CD4-positive, CD25-positive, alpha-beta regulatory T cell (primary cell): ENCODE results near the gene BTD. TPM values are rescaled to one million over a fixed set of nuclear protein-coding genes. Genes with fewer than 3 reads are reported as not detected.

Experiments used
- ATAC-seq, 2 donors: fragments of 150-1000 bp; cut with Tn5 transposase; one replicate each; pipeline ENCODE4 v1.10.0; 2021; ENCODE audit warnings: low read depth in 2 of 2, moderate number of reproducible peaks in 2 of 2, moderate library complexity in 1 of 2
- DNase-seq, 3 donors: peaks; one replicate each; pipeline versions ENCODE4 v3.0.0 to v3.0.0-alpha.2; 2012 to 2022; ENCODE audit warnings: mixed read lengths in 1 of 3
- H3K27ac ChIP-seq: one replicate; pipeline ENCODE4 v1.7.0; 2013; ENCODE audit warnings: mild to moderate bottlenecking, low read length; ENCODE audit not compliant: insufficient read depth, poor library complexity, severe bottlenecking
- H3K27me3 ChIP-seq: one replicate; pipeline ENCODE4 v1.7.0; 2013; ENCODE audit warnings: low read length; ENCODE audit not compliant: control insufficient read depth, insufficient read depth
- H3K36me3 ChIP-seq: one replicate; pipeline ENCODE4 v1.7.0; 2013; ENCODE audit warnings: mild to moderate bottlenecking, low read length, moderate library complexity; ENCODE audit not compliant: control insufficient read depth, insufficient read depth
- H3K4me1 ChIP-seq: 2 replicates; pipeline ENCODE4 v1.7.0; 2013; ENCODE audit warnings: mild to moderate bottlenecking, low read length; ENCODE audit not compliant: insufficient read depth, control insufficient read depth, poor library complexity, severe bottlenecking
- H3K4me3 ChIP-seq: one replicate; pipeline ENCODE4 v1.7.0; 2013; ENCODE audit warnings: low read depth, mild to moderate bottlenecking, low read length, moderate library complexity
- H3K9me3 ChIP-seq, 2 experiments: 1 replicate in 1 of 2; 2 replicates in 1 of 2; pipeline ENCODE4 v1.7.0; 2013; ENCODE audit warnings: low read length in 2 of 2, mild to moderate bottlenecking in 1 of 2, moderate library complexity in 1 of 2; ENCODE audit not compliant: control insufficient read depth in 2 of 2
- H3K27ac Mint-ChIP-seq, 3 donors: one replicate each; pipeline ENCODE4 v1.8.0; 2020 to 2022; ENCODE audit warnings: mild to moderate bottlenecking in 3 of 3, mixed read lengths in 3 of 3, moderate library complexity in 2 of 3
- H3K27me3 Mint-ChIP-seq: one replicate; pipeline ENCODE4 v1.8.0; 2022; ENCODE audit warnings: mild to moderate bottlenecking, mixed read lengths
- H3K36me3 Mint-ChIP-seq: one replicate; pipeline ENCODE4 v1.8.0; 2020; ENCODE audit warnings: mixed read lengths
- H3K4me1 Mint-ChIP-seq, 4 donors: one replicate each; pipeline ENCODE4 v1.8.0; 2020 to 2022; ENCODE audit warnings: mixed read lengths in 4 of 4, mild to moderate bottlenecking in 1 of 4
- H3K4me3 Mint-ChIP-seq, 4 donors: one replicate each; pipeline ENCODE4 v1.8.0; 2020 to 2022; ENCODE audit warnings: mild to moderate bottlenecking in 4 of 4, mixed read lengths in 4 of 4, moderate library complexity in 3 of 4
- H3K9me3 Mint-ChIP-seq, 7 donors: one replicate each; pipeline ENCODE4 v1.8.0; 2020 to 2022; ENCODE audit warnings: mixed read lengths in 7 of 7, mild to moderate bottlenecking in 3 of 7, moderate library complexity in 2 of 7
- polyA plus RNA-seq, 4 donors: library from polyadenylated mRNA; unstranded; fragments of 300-500 nt; fragmentation: Illumina TruSeq; gene quantifications; one replicate each; pipeline ENCODE4 v1.2.3, GENCODE V29; 2021
- total RNA-seq: library from RNA; stranded (reverse); gene quantifications from one replicate; pipeline ENCODE4 v1.2.3, GENCODE V29; 2022

Gene BTD
- total and polyA plus RNA-seq, 5 donors from 2014 or later, result 22.7 to 35.8 (median 33.4) TPM

DNA sequence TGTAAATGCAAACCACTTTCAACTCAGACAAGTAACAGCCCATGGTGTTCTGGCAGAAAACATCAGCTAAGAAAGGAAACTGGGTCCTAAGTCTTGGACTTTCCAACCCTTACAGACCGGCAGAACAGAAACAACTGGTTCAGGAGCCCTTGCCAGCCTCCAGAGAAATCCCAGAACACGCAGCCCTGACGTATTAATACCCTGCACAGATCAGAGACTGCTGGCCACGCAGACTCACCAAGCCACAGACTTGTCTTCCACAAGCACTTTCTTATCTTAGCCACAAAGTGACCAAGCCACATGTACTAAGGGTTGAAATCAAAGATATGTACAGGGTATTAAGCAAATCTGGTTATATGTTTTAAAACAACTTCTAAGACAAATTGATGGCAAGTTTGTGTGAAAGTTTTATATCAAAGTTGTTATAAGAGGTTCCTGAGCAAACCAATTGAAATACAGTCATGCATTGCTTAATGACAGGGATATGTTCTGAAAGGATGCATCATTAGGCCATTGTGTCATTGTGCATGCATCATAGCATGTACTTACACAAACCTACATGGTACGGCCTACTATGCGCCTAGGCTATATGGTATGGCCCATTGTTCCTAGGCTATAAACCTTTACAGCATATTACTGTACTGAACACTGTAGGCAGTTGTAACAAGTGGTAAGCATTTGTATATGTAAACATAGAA, 36.8 kb downstream of the BTD start:
- Mint-ChIP-seq H3K4me3 (no peak overlapping the region), H3K27me3 (no peaks in the 10 kb centered on the region), H3K27ac (peak overlapping the region in 1 of 3 donors; percentile 6), H3K4me1 (peaks cover 6 to 22% (median 15%) of the 10 kb centered on the region in 4 donors), H3K36me3 (peaks cover 15% of the 10 kb centered on the region), H3K9me3 (no peaks in the 10 kb centered on the region)
- Histone ChIP-seq H3K4me1 (peaks cover 15% of the 10 kb centered on the region), H3K4me3 (no peak overlapping the region), H3K27me3 (no peaks in the 10 kb centered on the region), H3K27ac (no peak overlapping the region), H3K36me3 (peaks cover 3% of the 10 kb centered on the region), H3K9me3 (no peaks in the 10 kb centered on the region)
- ATAC-seq, result no peak
- DNase-seq, result no peak

DNA sequence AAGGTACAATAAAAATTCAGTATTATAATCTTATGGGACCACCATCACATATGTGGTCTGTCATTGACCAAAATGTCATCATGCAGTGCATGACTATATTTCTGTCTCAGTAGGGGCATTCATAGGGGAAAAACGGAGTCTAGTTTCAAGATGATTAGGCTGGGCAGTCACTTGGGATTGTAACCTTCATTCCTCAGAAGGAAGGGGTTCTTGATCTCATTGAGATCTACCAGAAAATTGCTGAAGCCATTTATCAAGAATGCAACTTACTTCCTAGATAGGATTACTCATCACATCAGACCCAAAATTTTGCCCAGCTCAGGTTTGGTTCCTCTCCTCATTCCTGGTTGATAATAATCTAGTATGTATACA, 37.3 kb downstream of the BTD start:
- Mint-ChIP-seq H3K4me1 (peaks cover 6 to 22% (median 15%) of the 10 kb centered on the region in 4 donors), H3K36me3 (peaks cover 15% of the 10 kb centered on the region), H3K9me3 (no peaks in the 10 kb centered on the region), H3K27ac (no peak overlapping the region), H3K27me3 (no peaks in the 10 kb centered on the region), H3K4me3 (no peak overlapping the region)
- no peaks in the 10 kb centered on the region for H3K27me3 ChIP-seq
- no peak overlapping the region for H3K27ac ChIP-seq
- peaks cover 15% of the 10 kb centered on the region for H3K4me1 ChIP-seq
- no peak for DNase-seq
- ATAC-seq, result no peak
- peaks cover 3% of the 10 kb centered on the region for H3K36me3 ChIP-seq
- H3K9me3 ChIP-seq, result no peaks in the 10 kb centered on the region
- H3K4me3 ChIP-seq, result no peak overlapping the region

DNA sequence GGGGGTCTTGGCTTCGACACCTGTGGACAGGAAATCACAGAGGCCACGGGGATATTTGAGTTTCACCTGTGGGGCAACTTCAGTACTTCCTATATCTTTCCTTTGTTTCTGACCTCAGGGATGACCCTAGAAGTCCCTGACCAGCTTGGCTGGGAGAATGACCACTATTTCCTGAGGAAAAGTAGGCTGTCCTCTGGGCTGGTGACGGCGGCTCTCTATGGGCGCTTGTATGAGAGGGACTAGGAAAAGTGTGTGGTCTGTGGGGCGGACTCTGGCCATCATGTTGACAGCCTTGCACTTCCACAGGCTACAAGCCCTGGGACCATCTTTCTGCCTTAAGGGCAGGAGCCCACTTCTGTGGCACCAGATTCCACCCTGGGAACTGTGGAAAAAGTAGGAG, 43.7 kb downstream of the BTD start:
- no peak for ATAC-seq
- DNase-seq, result no peak
- Mint-ChIP-seq H3K4me1 (peaks cover 8 to 43% (median 31%) of the 10 kb centered on the region in 4 donors), H3K27ac (no peak overlapping the region), H3K9me3 (peaks cover 0 to 1% (median 0%) of the 10 kb centered on the region in 7 donors), H3K36me3 (peaks cover 31% of the 10 kb centered on the region), H3K27me3 (no peaks in the 10 kb centered on the region), H3K4me3 (no peak overlapping the region)
- no peak overlapping the region for H3K4me3 ChIP-seq
- peaks cover 32% of the 10 kb centered on the region for H3K4me1 ChIP-seq
- no peak overlapping the region for H3K27ac ChIP-seq
- H3K27me3 ChIP-seq, result no peaks in the 10 kb centered on the region
- no peaks in the 10 kb centered on the region for H3K9me3 ChIP-seq
- H3K36me3 ChIP-seq, result peaks cover 12% of the 10 kb centered on the region

DNA sequence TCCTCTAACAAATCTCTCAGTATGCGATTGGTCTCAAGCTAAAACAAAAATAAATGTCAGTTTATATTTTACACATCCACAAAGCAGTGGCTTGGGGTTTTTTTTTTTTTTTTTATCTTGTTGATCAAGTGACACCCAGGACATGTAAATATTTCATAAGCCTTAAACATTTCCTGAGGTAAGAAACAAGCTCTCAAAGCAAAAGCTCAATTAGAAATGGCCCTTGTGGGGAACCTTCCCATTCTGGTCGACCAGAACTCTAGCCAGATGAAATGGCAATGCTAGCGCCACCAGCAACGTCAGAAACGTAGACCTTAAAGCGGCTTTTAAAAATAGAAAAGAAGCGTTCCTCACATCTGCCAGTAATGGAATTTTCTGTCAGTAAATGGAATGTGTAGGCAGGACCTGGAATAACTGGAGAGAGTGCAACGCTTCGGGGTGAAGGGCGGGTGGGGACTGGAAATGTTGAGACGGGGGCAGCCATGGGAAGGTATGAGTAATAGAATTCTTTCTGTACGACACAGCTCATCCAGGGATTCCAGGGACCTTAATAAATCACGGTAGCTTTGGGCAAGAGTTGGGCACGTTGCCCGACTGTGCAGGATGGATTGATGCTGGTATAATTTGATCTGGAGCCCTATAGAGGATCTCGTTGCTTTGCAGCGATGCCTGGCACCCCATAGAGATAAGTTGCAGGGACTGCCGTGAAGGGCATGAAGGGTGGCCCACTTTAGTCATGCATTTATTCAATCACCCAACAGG, 44.4 kb downstream of the BTD start:
- Histone ChIP-seq H3K4me3 (no peak overlapping the region), H3K27me3 (no peaks in the 10 kb centered on the region), H3K4me1 (peaks cover 32% of the 10 kb centered on the region), H3K27ac (no peak overlapping the region), H3K36me3 (peaks cover 12% of the 10 kb centered on the region), H3K9me3 (no peaks in the 10 kb centered on the region)
- ATAC-seq, result no peak
- DNase-seq, result no peak
- H3K4me3 Mint-ChIP-seq, result peak overlapping the region in 1 of 4 donors; percentile 12
- H3K4me1 Mint-ChIP-seq, result peaks cover 8 to 43% (median 32%) of the 10 kb centered on the region in 4 donors
- H3K36me3 Mint-ChIP-seq, result peaks cover 31% of the 10 kb centered on the region
- no peaks in the 10 kb centered on the region for H3K27me3 Mint-ChIP-seq
- H3K9me3 Mint-ChIP-seq, result peaks cover 0 to 1% (median 0%) of the 10 kb centered on the region in 7 donors
- H3K27ac Mint-ChIP-seq, result no peak overlapping the region

DNA sequence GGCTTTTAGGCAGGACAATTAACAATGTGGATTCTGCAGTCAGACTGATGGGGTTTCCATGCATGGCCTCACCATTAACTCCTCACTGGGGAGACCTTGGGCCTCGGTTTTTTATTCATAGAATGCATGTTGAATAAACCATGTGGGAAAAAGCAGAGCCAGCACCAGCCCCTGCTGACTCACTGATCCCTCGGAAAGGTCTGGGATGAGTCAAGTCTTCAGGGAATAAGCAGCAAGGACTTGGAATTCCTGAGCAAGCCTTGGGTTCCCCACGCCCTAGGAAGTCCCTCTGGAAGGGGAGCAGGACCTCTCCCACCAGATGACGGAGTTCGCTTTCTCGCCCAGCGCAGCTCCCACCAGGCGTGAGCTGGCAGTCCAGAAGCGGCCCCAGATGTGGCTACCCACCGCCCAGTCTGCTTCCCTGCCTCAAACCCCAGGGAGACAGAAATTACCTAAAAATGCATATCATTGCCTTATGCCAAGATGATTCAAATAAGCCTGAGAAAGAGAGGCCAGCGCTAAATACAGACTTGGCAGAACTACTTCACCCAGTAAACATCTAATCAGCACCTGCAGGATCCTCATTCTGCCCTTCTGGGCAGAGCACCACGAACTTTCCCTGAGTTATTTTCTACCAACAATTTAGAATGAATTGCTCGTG, 45.4 kb downstream of the BTD start:
- H3K27ac Mint-ChIP-seq, result peak overlapping the region; percentile 47 to 94 (median 48)
- peak in 1 of 2 donors; percentile 25 for ATAC-seq
- H3K4me3 ChIP-seq, result peak overlapping the region; percentile 59

DNA sequence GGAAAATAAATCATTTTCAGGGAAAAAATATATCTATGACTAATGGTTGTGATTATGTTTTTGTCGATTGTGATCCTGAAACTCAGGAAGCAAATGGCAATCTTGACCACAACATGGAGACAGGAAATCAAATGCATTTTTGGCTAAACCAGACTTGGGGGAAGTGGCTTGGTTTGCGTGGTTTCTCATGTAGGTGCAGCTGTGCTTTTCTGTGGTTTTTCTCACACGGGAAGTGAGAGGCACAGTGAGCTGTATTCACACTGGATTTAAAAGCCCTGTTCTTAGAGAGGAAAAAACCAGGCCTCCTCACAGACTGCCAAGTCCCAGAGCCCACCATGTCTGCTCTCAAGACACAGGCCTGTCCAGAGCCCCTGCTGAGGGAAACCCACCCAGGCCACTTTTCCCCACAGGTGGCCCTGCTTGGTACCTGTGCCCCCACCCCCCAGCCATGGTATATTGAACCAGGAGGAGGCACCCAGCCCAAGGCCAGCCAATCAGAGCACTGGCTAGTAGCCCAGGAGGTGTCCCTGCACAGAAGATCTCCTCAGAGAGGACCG, 46.1 kb downstream of the BTD start:
- H3K9me3 ChIP-seq, result no peaks in the 10 kb centered on the region
- peaks cover 8 to 41% (median 33%) of the 10 kb centered on the region in 4 donors for H3K4me1 Mint-ChIP-seq
- peak overlapping the region in 2 of 3 donors; percentile 47 to 94 for H3K27ac Mint-ChIP-seq
- H3K27me3 Mint-ChIP-seq, result no peaks in the 10 kb centered on the region
- peaks cover 21% of the 10 kb centered on the region for H3K36me3 Mint-ChIP-seq
- DNase-seq (peak in 2 of 3 donors; percentile 47 to 86), ATAC-seq (peak; percentile 81 to 82)
- H3K4me1 ChIP-seq, result peaks cover 32% of the 10 kb centered on the region
- peak overlapping the region; percentile 0 to 89 (median 72) for H3K4me3 Mint-ChIP-seq
- peak overlapping the region; percentile 59 for H3K4me3 ChIP-seq
- peaks cover 12% of the 10 kb centered on the region for H3K36me3 ChIP-seq
- H3K9me3 Mint-ChIP-seq, result peaks cover 0 to 3% (median 0%) of the 10 kb centered on the region in 7 donors
- no peaks in the 10 kb centered on the region for H3K27me3 ChIP-seq
- peak overlapping the region; percentile 6 for H3K27ac ChIP-seq

More for the DNA sequence above, 45.4 kb downstream of the BTD start:
- H3K9me3 Mint-ChIP-seq, result peaks cover 0 to 1% (median 0%) of the 10 kb centered on the region in 7 donors
- H3K36me3 ChIP-seq, result peaks cover 12% of the 10 kb centered on the region
- H3K4me1 Mint-ChIP-seq, result peaks cover 8 to 41% (median 32%) of the 10 kb centered on the region in 4 donors
- peaks cover 22% of the 10 kb centered on the region for H3K36me3 Mint-ChIP-seq
- no peak overlapping the region for H3K27ac ChIP-seq
- H3K27me3 ChIP-seq, result no peaks in the 10 kb centered on the region
- H3K27me3 Mint-ChIP-seq, result no peaks in the 10 kb centered on the region
- no peak for DNase-seq
- H3K4me3 Mint-ChIP-seq, result peak overlapping the region; percentile 0 to 89 (median 72)
- no peaks in the 10 kb centered on the region for H3K9me3 ChIP-seq
- H3K4me1 ChIP-seq, result peaks cover 32% of the 10 kb centered on the region

DNA sequence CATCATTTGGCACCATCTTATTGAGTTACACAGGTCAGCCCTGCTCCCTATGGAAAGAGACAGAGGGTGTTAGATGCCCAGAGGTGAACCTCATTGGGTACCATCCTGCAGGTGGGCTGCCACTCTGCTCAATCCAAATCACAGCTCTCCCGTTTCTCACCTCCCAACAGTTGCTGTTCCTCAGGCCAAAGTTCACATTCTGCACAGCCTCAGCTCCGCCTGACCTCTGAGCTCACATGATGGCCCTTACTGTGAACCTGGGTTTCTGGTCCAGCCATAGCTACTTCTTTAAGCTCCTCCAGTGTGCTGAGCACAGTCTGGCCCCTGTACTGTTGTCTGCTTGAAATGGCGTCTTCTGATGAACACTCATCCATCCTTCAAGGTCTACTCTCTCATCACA, 47.8 kb downstream of the BTD start:
- Histone ChIP-seq H3K9me3 (no peaks in the 10 kb centered on the region), H3K27me3 (no peaks in the 10 kb centered on the region), H3K4me3 (no peak overlapping the region), H3K27ac (no peak overlapping the region), H3K4me1 (peaks cover 32% of the 10 kb centered on the region), H3K36me3 (peaks cover 7% of the 10 kb centered on the region)
- H3K27ac Mint-ChIP-seq, result peak overlapping the region in 2 of 3 donors; percentile 60 to 82
- peaks cover 8 to 41% (median 34%) of the 10 kb centered on the region in 4 donors for H3K4me1 Mint-ChIP-seq
- ATAC-seq (no peak), DNase-seq (no peak)
- peak overlapping the region in 1 of 4 donors; percentile 67 for H3K4me3 Mint-ChIP-seq
- peaks cover 22% of the 10 kb centered on the region for H3K36me3 Mint-ChIP-seq
- H3K27me3 Mint-ChIP-seq, result no peaks in the 10 kb centered on the region
- H3K9me3 Mint-ChIP-seq, result peaks cover 0 to 5% (median 2%) of the 10 kb centered on the region in 7 donors
